Measurements from ENCODE around the gene DIP2B.
"Not testable (repeated sequence)": the region's sequence is repeated elsewhere in the genome, so short reads cannot be mapped to it uniquely, and the experiment has no call there.

DIP2B gene

DNA sequence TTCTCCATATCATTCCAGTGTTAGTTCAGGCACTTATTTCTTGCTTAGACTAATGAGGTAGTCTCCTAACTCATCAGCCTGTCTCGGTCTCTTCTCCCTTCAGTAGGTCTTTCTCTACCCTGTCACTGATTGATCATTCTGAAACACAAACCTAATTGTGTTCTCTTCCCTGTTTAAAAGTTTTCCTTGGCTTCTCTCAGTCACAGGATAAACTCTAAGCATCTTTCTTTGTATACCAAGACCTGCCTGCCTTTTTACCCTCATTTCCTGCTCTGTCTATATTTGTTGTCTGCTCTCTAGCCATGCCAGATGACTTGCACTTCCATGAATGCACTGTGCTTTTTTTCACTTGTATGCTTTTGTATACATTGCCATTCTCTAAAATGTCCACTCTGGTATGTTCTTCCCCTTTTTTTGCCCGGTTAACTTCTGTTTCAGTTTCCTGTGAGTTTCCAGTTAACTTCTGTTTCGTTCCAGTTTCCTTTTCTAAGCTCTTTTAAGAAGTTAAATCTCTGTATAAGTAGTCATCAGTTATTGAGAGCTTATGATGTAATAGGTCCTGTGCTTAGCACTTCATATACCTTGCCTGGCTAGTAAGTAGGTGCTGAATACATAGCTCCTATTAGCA is 12.8 kb downstream of the DIP2B start:
- Histone ChIP-seq H3K79me2 (ENCODE audit: low read length) (peaks cover 50% of the 10 kb centered on the region), H3K27ac (ENCODE audit: low read length) (peak overlapping the region; percentile 69), H3K4me1 (ENCODE audit: low read length) (peaks cover 25% of the 10 kb centered on the region), H3K9me3 (ENCODE audit: insufficient read depth, low read length) (no peaks in the 10 kb centered on the region), H3K36me3 (replicated peaks; ENCODE audit: low read depth, low read length) (no peaks in the 10 kb centered on the region), H4K20me1 (ENCODE audit: insufficient read depth, low read length) (peaks cover 13% of the 10 kb centered on the region; the same call in 1 of the 2 replicates), H3K4me2 (ENCODE audit: low read length) (peak overlapping the region; percentile 73), H2AFZ (ENCODE audit: low read depth, low read length) (no peak overlapping the region), H3K27me3 (ENCODE audit: low read depth, low read length) (no peaks in the 10 kb centered on the region), H3K9ac (ENCODE audit: low read length) (no peak overlapping the region; the same call in 1 of the 2 replicates), H3K4me3 (ENCODE audit: low read length) (peak overlapping the region; percentile 44)
- no peak for TF ChIP-seq EZH2phosphoT487 (IDR thresholded peaks at IDR 0.05; ENCODE audit: low read depth)
- TF ChIP-seq, protein P1, sequence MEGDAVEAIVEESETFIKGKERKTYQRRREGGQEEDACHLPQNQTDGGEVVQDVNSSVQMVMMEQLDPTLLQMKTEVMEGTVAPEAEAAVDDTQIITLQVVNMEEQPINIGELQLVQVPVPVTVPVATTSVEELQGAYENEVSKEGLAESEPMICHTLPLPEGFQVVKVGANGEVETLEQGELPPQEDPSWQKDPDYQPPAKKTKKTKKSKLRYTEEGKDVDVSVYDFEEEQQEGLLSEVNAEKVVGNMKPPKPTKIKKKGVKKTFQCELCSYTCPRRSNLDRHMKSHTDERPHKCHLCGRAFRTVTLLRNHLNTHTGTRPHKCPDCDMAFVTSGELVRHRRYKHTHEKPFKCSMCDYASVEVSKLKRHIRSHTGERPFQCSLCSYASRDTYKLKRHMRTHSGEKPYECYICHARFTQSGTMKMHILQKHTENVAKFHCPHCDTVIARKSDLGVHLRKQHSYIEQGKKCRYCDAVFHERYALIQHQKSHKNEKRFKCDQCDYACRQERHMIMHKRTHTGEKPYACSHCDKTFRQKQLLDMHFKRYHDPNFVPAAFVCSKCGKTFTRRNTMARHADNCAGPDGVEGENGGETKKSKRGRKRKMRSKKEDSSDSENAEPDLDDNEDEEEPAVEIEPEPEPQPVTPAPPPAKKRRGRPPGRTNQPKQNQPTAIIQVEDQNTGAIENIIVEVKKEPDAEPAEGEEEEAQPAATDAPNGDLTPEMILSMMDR (IDR thresholded peaks at IDR 0.05; ENCODE audit: low read depth, low read length): no peak

DNA sequence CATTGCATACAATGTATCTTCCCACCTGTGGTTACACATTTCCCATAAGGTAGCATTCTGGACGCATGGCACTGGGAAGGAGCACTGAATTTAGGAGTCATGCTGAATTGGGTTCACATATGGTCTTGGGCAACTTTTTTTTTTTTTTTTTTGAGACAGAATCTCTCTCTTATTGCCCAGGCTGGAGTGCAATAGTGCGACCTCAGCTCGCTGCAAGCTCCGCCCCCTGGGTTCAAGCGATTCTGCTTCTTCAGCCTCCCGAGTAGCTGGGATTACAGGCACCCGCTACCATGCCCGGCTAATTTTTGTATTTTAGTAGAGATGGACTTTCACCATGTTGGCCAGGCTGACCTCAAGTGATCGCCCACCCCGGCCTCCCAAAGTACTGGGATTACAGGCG is 13.3 kb downstream of the DIP2B start:
- Histone ChIP-seq H2AFZ (ENCODE audit: low read depth, low read length) (no peak overlapping the region), H3K27ac (ENCODE audit: low read length) (peak overlapping the region; percentile 69), H3K9ac (ENCODE audit: low read length) (no peak overlapping the region), H3K4me3 (ENCODE audit: low read length) (peak overlapping the region; percentile 44; the same call in 1 of the 2 replicates), H3K36me3 (replicated peaks; ENCODE audit: low read depth, low read length) (no peaks in the 10 kb centered on the region), H3K4me1 (ENCODE audit: low read length) (peaks cover 25% of the 10 kb centered on the region), H3K79me2 (ENCODE audit: low read length) (peaks cover 48% of the 10 kb centered on the region), H4K20me1 (ENCODE audit: insufficient read depth, low read length) (peaks cover 11% of the 10 kb centered on the region; the same call in 1 of the 2 replicates), H3K4me2 (ENCODE audit: low read length) (peak overlapping the region; percentile 73), H3K9me3 (ENCODE audit: insufficient read depth, low read length) (no peaks in the 10 kb centered on the region), H3K27me3 (ENCODE audit: low read depth, low read length) (no peaks in the 10 kb centered on the region)
- TF ChIP-seq EZH2phosphoT487 (IDR thresholded peaks at IDR 0.05; ENCODE audit: low read depth): no peak
- TF ChIP-seq, protein P1 (IDR thresholded peaks at IDR 0.05; ENCODE audit: low read depth, low read length): no peak

DNA sequence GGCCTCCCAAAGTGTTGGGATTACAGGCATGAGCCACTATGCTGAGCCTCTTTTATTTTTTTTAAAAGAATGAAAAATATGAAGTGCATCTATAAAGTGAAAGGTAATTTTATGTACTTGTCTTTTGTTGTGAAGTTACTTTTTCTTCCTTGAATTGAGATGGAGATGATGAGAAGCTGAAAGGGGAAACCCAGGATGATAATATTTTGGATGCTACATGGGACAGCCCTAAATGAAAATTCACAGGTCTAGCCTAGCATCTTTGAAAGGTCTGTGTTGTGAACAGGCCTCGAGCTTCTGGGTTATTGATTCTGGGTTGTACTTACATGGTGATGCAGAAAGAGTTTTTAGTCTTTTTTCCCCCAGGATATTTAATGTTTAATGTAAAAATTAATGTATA is 14.6 kb downstream of the DIP2B start:
- Histone ChIP-seq H3K4me3 (ENCODE audit: low read length) (no peak overlapping the region), H3K36me3 (replicated peaks; ENCODE audit: low read depth, low read length) (no peaks in the 10 kb centered on the region), H4K20me1 (ENCODE audit: insufficient read depth, low read length) (0 out of 2 replicates have a peak, but pooled peaks cover 8% of the 10 kb centered on the region), H3K27me3 (ENCODE audit: low read depth, low read length) (no peaks in the 10 kb centered on the region), H2AFZ (ENCODE audit: low read depth, low read length) (no peak overlapping the region), H3K9me3 (ENCODE audit: insufficient read depth, low read length) (no peaks in the 10 kb centered on the region), H3K9ac (ENCODE audit: low read length) (no peak overlapping the region), H3K4me1 (ENCODE audit: low read length) (peaks cover 25% of the 10 kb centered on the region), H3K27ac (ENCODE audit: low read length) (no peak overlapping the region), H3K79me2 (ENCODE audit: low read length) (peaks cover 40% of the 10 kb centered on the region), H3K4me2 (ENCODE audit: low read length) (no peak overlapping the region)
- no peak for TF ChIP-seq EZH2phosphoT487 (IDR thresholded peaks at IDR 0.05; ENCODE audit: low read depth)
- TF ChIP-seq, protein P1 (IDR thresholded peaks at IDR 0.05; ENCODE audit: low read depth, low read length): no peak

DNA sequence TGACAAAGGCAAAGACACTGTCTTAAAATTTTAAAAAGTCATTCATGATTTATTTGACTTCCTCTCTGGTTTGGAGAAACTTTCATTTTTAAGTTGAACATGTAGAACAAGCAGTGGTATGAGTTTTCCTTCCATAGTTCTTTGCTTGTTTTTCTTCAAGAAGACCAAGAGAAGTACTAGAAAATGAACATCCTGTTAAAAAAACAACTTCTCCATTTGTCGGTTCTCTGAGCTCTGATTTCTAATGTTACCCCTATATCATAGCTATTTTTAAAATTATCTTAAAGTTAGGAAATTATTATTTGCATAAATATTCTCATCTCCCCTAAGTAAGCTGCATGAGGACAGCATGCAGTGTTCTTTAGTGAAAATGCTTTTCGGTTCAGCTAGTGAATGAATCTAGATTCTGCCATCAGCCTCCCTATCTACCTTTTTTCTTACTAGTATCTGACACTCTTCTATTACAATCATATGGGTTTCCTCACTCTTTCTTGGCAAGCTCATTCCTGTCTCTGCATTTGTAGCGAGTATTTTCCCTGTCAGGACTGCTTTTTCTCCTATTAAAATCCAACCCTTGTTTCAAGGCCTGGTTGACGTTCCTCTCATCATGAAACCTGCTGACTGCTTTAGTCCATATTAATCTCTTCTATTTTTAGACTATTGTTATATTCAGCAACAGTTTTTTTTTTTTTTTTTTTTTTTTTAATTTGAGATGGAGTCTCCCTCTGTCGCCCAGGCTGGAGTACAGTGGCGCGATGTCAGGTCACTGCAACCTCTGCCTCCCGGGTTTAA is 15.8 kb downstream of the DIP2B start:
- H3K9ac ChIP-seq (ENCODE audit: low read length): no peak overlapping the region
- H3K4me3 ChIP-seq (ENCODE audit: low read length): no peak overlapping the region
- no peak overlapping the region for H3K27ac ChIP-seq (ENCODE audit: low read length)

DNA sequence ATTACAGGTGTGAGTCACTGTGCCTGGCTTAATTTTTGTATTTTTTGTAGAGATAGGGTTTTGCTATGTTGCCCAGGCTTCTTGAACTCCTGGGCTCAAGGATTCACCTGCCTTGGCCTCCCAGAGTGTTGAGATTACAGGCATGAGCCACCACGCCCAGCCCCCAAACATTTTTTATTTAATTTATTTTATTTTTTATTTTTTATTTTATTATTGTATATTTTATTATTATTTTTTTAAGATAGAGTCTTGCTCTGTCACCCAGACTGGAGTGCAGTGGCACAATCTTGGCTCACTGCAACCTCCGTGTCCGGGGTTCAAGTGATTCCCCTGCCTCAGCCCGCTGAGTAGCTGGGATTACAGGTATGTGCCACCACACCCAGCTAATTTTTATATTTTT is 17.0 kb downstream of the DIP2B start:
- H3K4me3 ChIP-seq (ENCODE audit: low read length); H3K9me3 ChIP-seq (ENCODE audit: insufficient read depth, low read length); H3K9ac ChIP-seq (ENCODE audit: low read length); H4K20me1 ChIP-seq (ENCODE audit: insufficient read depth, low read length); H3K27me3 ChIP-seq (ENCODE audit: low read depth, low read length); H3K4me2 ChIP-seq (ENCODE audit: low read length); H3K36me3 ChIP-seq (replicated peaks; ENCODE audit: low read depth, low read length); H3K27ac ChIP-seq (ENCODE audit: low read length); H2AFZ ChIP-seq (ENCODE audit: low read depth, low read length): not testable (repeated sequence)
- H3K4me1 ChIP-seq (ENCODE audit: low read length): peaks cover 21% of the 10 kb centered on the region
- H3K79me2 ChIP-seq (ENCODE audit: low read length): peaks cover 28% of the 10 kb centered on the region

More for the DNA sequence above, 15.8 kb downstream of the DIP2B start:
- 0 out of 2 replicates have a peak, but pooled peaks cover 8% of the 10 kb centered on the region for H4K20me1 ChIP-seq (ENCODE audit: insufficient read depth, low read length)
- no peak overlapping the region for H2AFZ ChIP-seq (ENCODE audit: low read depth, low read length)
- H3K4me2 ChIP-seq (ENCODE audit: low read length): no peak overlapping the region
- peaks cover 22% of the 10 kb centered on the region for H3K4me1 ChIP-seq (ENCODE audit: low read length)
- H3K9me3 ChIP-seq (ENCODE audit: insufficient read depth, low read length): no peaks in the 10 kb centered on the region
- no peaks in the 10 kb centered on the region for H3K36me3 ChIP-seq (replicated peaks; ENCODE audit: low read depth, low read length)
- peaks cover 35% of the 10 kb centered on the region for H3K79me2 ChIP-seq (ENCODE audit: low read length)
- TF ChIP-seq EZH2phosphoT487 (IDR thresholded peaks at IDR 0.05; ENCODE audit: low read depth): no peak
- TF ChIP-seq, protein P1 (IDR thresholded peaks at IDR 0.05; ENCODE audit: low read depth, low read length): no peak
- H3K27me3 ChIP-seq (ENCODE audit: low read depth, low read length): no peaks in the 10 kb centered on the region

Data from OCI-LY3 (cell line).